ENCODE data around the gene GFRAL.

DNA sequence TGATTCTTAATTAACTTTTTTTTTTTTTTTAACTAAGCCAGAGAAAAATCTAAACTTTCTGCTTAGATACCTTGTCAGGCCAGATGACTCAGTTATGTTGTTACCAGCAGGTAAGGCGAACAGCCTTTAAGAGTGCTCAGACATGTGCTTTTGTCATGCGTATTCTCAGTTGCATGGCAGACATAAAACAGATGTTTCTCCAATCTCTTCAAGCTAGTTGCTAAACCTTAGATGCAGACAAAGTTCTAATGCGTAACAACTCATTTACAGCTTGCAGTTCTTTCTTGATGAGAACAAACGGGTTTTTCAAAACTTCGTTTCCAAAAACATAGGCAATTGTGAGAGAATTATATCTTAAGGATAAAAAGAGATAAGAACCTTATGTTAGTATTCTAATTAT lies 49.6 kb upstream of the GFRAL start:
- no peak for TF ChIP-seq POLR2A (IDR thresholded peaks at IDR 0.05)
- TF ChIP-seq, protein P1, sequence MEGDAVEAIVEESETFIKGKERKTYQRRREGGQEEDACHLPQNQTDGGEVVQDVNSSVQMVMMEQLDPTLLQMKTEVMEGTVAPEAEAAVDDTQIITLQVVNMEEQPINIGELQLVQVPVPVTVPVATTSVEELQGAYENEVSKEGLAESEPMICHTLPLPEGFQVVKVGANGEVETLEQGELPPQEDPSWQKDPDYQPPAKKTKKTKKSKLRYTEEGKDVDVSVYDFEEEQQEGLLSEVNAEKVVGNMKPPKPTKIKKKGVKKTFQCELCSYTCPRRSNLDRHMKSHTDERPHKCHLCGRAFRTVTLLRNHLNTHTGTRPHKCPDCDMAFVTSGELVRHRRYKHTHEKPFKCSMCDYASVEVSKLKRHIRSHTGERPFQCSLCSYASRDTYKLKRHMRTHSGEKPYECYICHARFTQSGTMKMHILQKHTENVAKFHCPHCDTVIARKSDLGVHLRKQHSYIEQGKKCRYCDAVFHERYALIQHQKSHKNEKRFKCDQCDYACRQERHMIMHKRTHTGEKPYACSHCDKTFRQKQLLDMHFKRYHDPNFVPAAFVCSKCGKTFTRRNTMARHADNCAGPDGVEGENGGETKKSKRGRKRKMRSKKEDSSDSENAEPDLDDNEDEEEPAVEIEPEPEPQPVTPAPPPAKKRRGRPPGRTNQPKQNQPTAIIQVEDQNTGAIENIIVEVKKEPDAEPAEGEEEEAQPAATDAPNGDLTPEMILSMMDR (IDR thresholded peaks at IDR 0.05), result no peak

Data from esophagus squamous epithelium (tissue), 4 donors.